HepG2 (cell line): ENCODE measurements around the gene U2SURP. TPM values are rescaled to one million over a fixed set of nuclear protein-coding genes. Genes with fewer than 3 reads are reported as not detected.
A peak's percentile ranks its signal among the peaks of the same experiment; 100 is the strongest.

Experiments used
- ELF4 ChIP-seq: sonication (generic); formaldehyde crosslinking; IDR thresholded peaks from 2 replicates; pipeline ENCODE4 v1.5.0; 2020; ENCODE audit warnings: missing genetic modification reagents, mild to moderate bottlenecking, moderate library complexity, borderline replicate concordance
- GFI1 ChIP-seq: sonication (generic); formaldehyde crosslinking; IDR thresholded peaks from 2 replicates; pipeline ENCODE4 v1.5.0; 2020; ENCODE audit warnings: missing genetic modification reagents, mild to moderate bottlenecking, borderline replicate concordance
- GLI4 ChIP-seq: sonication (generic); formaldehyde crosslinking; IDR thresholded peaks from 2 replicates; pipeline ENCODE4 v1.5.1; 2020; ENCODE audit warnings: missing genetic modification reagents, mild to moderate bottlenecking, moderate library complexity, borderline replicate concordance
- JUND ChIP-seq: sonication (generic); formaldehyde crosslinking; IDR thresholded peaks from 2 replicates; pipeline ENCODE4 v1.8.0; 2022; ENCODE audit warnings: mild to moderate bottlenecking, missing genetic modification reagents
- MZF1 ChIP-seq: sonication (generic); formaldehyde crosslinking; IDR thresholded peaks from 2 replicates; pipeline ENCODE4 v1.8.1; 2023; ENCODE audit warnings: mild to moderate bottlenecking, missing genetic modification reagents, borderline replicate concordance
- NR0B2 ChIP-seq: sonication (generic); formaldehyde crosslinking; IDR thresholded peaks from 2 replicates; pipeline ENCODE4 v1.4.0; 2020; ENCODE audit warnings: mild to moderate bottlenecking, missing genetic modification reagents
- TRAFD1 ChIP-seq: sonication (generic); formaldehyde crosslinking; IDR thresholded peaks from 2 replicates; pipeline ENCODE4 v1.5.1; 2020; ENCODE audit warnings: missing genetic modification reagents, mild to moderate bottlenecking, borderline replicate concordance
- TRIM22 ChIP-seq: fragments of 450-650 bp; IDR thresholded peaks from 2 replicates; pipeline ENCODE4 v1.6.1; 2017
- XRCC5 ChIP-seq: fragments of 200-400 bp; formaldehyde crosslinking; optimal IDR thresholded peaks from 2 replicates; pipeline ENCODE3; 2017; ENCODE audit warnings: mild to moderate bottlenecking, low read length
- ZBTB38 ChIP-seq: sonication (generic); formaldehyde crosslinking; IDR thresholded peaks from 2 replicates; pipeline ENCODE4 v1.5.1; 2020; ENCODE audit warnings: mild to moderate bottlenecking, missing genetic modification reagents
- ZBTB8A ChIP-seq: sonication (generic); formaldehyde crosslinking; IDR thresholded peaks from 2 replicates; pipeline ENCODE4 v1.4.0; 2020; ENCODE audit warnings: mild to moderate bottlenecking, low read depth, missing genetic modification reagents, borderline replicate concordance
- ZNF142 ChIP-seq: sonication (generic); formaldehyde crosslinking; IDR thresholded peaks from 2 replicates; pipeline ENCODE4 v1.4.0; 2020; ENCODE audit warnings: missing genetic modification reagents
- ZNF260 ChIP-seq: sonication (generic); formaldehyde crosslinking; IDR thresholded peaks from 2 replicates; pipeline ENCODE4 v1.4.0; 2020; ENCODE audit warnings: missing genetic modification reagents, low read depth, mild to moderate bottlenecking, borderline replicate concordance
- ZNF33B ChIP-seq: sonication (generic); formaldehyde crosslinking; IDR thresholded peaks from 2 replicates; pipeline ENCODE4 v1.5.1; 2020; ENCODE audit warnings: mild to moderate bottlenecking, missing genetic modification reagents
- ZNF383 ChIP-seq: sonication (generic); formaldehyde crosslinking; IDR thresholded peaks from 2 replicates; pipeline ENCODE4 v1.4.0; 2020; ENCODE audit warnings: missing genetic modification reagents, mild to moderate bottlenecking, borderline replicate concordance
- ZNF891 ChIP-seq: sonication (generic); formaldehyde crosslinking; IDR thresholded peaks from 2 replicates; pipeline ENCODE4 v1.5.0; 2020; ENCODE audit warnings: mild to moderate bottlenecking, missing genetic modification reagents
- ZSCAN5A ChIP-seq: sonication (generic); formaldehyde crosslinking; IDR thresholded peaks from 2 replicates; pipeline ENCODE4 v1.8.0; 2022; ENCODE audit warnings: mild to moderate bottlenecking, missing genetic modification reagents, borderline replicate concordance
- polyA plus RNA-seq, 8 experiments: library from polyadenylated mRNA; depleted of rRNA in 3 of 8; stranded (reverse) in 7 of 8; unstranded in 1 of 8; fragments of >200 nt; fragmentation: Illumina TruSeq in 4 of 8; extraction: Trizol in 4 of 8; gene quantifications; 2 replicates each; pipeline versions ENCODE4 v1.2.1 to v1.2.3, GENCODE V29; 2011 to 2016; ENCODE audit warnings: low read depth in 4 of 8, missing spikeins in 1 of 8, mixed read lengths in 1 of 8; ENCODE audit not compliant: insufficient read depth in 1 of 8
- total RNA-seq, 5 experiments: library from RNA; depleted of rRNA; stranded (reverse); fragments of >200 nt; fragmentation: Illumina TruSeq; extraction: Trizol; gene quantifications; 2 replicates each; pipeline ENCODE4 v1.2.3, GENCODE V29; 2016; ENCODE audit warnings: low read depth in 1 of 5

The U2SURP gene
- total and polyA plus RNA-seq, 2 of the 13 experiments (the other 11 are each of a cell fraction or from before 2014, with no cell fraction given): 55.9 to 173 TPM

- TF ChIP-seq GFI1: 0 out of 2 replicates have a peak, but pooled peaks have one; percentile 51
- TF ChIP-seq TRAFD1 (CRISPR knock-in tag): no peak
- no peak; the same call in 1 of the 2 replicates for TF ChIP-seq GLI4 (CRISPR knock-in tag)
- TF ChIP-seq ZNF260: no peak
- no peak for TF ChIP-seq TRIM22
- peak; percentile 78; the same call in 1 of the 2 replicates for TF ChIP-seq ZNF142
- 0 out of 2 replicates have a peak, but pooled peaks have one; percentile 61 for TF ChIP-seq ZNF383 (CRISPR knock-in tag)
- peak; percentile 98 for TF ChIP-seq ZNF891
- no peak for TF ChIP-seq MZF1 (CRISPR knock-in tag)
- TF ChIP-seq ZSCAN5A: peak; percentile 80; the same call in 1 of the 2 replicates
- TF ChIP-seq ZNF33B (CRISPR knock-in tag): no peak; the same call in 1 of the 2 replicates
- TF ChIP-seq NR0B2 (CRISPR knock-in tag): no peak; the same call in 1 of the 2 replicates
- peak; percentile 100 for TF ChIP-seq XRCC5
- no peak for TF ChIP-seq ELF4
- peak; percentile 53; the same call in 1 of the 2 replicates for TF ChIP-seq ZBTB38 (CRISPR knock-in tag)
- peak; percentile 81; the same call in 1 of the 2 replicates for TF ChIP-seq ZBTB8A (CRISPR knock-in tag)
- TF ChIP-seq JUND: no peak
Measured at GRCh38 chr3:143001369-143002082, at the start of gene U2SURP (continued).
